D721Med (cell line): Measurements from ENCODE around the gene KATNB1.

Source experiments
- DNase-seq: peaks from one replicate; pipeline ENCODE4 v3.0.0; 2011; ENCODE audit warnings: low spot score; ENCODE audit not compliant: insufficient read length
- FAIRE-seq: peaks from 2 replicates; lab custom pipeline; 2011; peaks lifted over from hg19 to GRCh38; lab: Jason Lieb, UNC
- CTCF ChIP-seq: IDR thresholded peaks from 2 replicates; pipeline ENCODE4 v1.5.1; 2012; ENCODE audit warnings: mild to moderate bottlenecking, control low read depth; ENCODE audit not compliant: insufficient read depth; ENCODE audit errors: missing control alignments

KATNB1 gene

DNA sequence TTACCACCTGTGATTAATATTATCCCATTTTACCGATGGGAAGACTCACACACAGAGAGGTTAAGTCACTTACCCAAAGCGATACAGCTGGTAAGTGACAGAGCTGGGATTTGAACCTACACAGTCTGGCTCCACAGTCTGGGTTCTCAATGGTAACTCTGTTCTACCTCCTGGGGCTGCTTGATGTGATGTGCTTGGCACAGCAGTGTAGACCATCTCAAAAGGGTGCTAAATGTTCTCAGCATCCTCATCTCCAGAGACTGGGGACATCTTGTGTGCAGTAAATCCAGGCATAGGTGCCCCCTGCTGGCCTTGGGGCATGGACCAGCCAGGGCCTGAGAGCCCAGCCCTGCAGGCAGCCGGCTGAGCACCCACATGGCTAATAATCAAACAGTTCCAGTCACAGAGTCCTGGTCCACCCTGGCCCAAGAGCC is 15.4 kb upstream of the KATNB1 start:
- FAIRE-seq (no peak), DNase-seq (no peak)
- TF ChIP-seq CTCF: peak; percentile 29

DNA sequence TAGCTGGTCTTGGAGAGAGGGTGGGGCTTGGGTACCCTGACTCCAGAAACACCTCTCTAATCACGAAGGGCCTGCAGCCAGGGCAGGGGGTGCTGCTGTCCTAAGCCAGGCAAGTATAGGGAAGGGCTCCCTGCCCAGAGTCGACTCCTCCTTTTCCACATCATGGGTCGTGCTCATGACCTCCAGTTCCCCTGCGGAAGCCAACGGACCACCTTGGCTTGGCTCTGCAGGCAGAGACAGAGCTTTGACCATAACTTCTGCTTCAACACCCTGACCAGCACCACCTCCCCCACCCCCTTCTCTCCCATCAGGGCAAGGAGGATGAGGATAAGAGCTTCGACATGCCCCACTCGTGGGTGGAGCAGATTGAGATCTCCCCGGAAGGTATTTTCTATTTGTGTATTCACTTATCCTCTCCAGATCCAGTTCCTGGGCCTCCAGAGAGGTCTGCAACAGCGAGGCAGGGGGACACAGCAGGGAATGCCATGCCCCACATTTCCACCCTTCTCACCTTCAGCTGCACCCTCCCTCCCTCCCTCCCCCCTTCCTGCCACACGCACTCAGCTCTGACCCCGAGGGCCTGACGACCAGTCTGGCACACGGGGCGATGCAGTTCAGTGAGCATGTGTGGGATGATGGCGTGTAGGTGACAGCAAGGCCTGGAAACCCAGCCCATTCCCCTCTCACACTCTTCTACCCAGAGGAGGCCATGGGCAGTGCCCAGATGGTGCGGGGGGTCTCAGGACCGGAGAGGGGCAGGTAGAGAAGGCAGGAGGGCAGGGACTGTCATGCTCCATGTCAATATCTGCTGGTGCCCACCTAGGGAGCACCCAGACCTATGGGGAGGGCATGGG is 14.0 kb upstream of the KATNB1 start:
- DNase-seq (no peak), FAIRE-seq (no peak)
- no peak for TF ChIP-seq CTCF

DNA sequence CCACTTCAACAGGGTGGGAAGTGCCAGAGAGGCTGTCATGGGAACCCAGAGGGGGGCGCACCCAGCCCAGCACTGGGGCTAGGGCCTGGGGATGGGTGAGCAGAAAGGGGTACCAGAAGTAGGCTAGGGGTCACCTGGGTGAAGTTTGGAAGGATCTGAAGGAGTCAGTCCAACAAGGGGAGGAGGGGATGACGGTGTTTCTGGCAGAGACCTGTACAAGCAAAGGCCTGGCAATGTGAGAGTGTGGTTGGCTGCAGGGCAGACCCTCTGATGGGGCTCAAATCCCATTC is 13.4 kb upstream of the KATNB1 start:
- FAIRE-seq: no peak
- no peak for TF ChIP-seq CTCF
- DNase-seq: no peak

DNA sequence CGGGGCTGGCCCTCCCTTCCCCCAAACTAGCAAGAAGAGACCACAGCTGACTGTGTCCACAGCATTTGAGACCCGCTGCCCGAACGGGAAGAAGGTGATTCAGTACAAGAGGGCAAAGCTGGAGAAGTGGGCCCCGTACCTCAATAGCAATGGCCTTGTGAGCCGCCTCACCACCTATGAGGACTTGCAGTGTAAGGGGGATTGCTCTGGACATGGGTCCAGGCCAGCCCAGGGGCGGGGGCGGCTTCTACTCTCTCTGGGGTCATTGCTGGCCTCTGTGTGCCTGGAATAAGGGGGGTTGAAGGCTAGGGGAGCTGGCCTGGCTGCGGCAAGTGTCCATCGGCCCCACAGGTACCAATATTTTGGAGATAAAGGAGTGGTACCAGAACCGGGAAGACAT is 12.9 kb upstream of the KATNB1 start:
- no peak for FAIRE-seq
- DNase-seq: no peak
- no peak for TF ChIP-seq CTCF

DNA sequence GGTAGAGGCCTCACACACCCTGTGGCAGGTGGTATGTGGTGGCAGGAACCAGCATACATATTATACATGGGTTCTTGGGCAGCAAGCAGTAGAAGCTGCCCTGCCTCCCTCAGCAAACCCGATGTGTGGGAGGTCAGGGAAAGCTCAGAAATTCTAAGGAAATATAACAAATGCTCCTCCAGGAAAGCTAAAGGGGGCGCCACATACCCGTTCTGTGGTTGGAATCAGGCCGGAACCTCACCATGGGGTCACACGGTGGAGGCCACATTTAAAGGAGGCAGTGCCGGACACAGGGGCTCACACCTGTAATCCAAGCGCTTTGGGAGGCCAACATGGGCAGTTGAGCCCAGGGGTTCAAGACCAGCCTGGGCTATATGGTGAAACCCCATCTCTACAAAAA is 12.4 kb upstream of the KATNB1 start:
- peak; percentile 14 for TF ChIP-seq CTCF
- DNase-seq (no peak), FAIRE-seq (no peak)

DNA sequence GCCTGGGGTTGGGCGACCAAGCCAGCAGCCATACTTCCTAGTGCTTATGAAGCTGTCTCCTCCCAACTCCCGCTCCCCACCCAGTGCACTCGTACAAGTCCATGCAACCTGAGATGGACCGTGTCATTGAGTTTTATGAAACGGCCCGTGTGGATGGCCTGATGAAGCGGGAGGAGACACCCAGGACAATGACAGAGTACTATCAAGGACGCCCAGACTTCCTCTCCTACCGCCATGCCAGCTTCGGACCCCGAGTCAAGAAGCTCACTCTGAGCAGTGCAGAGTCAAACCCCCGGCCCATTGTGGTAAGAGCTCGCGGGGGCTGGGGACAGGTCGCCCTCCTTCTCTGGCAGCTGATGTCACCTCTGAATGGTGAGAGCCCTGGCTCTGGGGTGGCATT is 11.0 kb upstream of the KATNB1 start:
- DNase-seq (no peak), FAIRE-seq (no peak)
- no peak for TF ChIP-seq CTCF

DNA sequence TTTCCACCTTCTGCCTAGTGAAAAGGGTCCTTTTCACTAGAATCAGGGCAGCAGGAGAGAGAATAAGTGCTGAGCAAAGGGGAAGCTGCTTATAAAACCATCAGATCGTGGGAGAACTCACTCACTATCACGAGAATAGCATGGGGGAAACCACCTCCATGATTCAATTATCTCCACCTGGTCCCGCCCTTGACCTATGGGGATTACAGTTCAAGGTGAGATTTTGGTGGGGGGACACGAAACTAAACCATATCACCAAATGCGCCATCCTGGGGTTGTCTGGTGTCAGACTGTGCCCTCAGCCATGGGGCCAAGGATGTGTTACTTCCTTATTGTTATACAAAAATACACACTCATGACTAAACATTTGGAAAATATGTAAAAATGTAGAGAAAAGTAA is 10.4 kb upstream of the KATNB1 start:
- no peak for TF ChIP-seq CTCF
- no peak for DNase-seq
- no peak for FAIRE-seq
